IMR-90 (cell line): Measurements from ENCODE around the gene OBP2A. TPM values are rescaled to one million over a fixed set of nuclear protein-coding genes. Genes with fewer than 3 reads are reported as not detected.

ENCODE experiments used
- ATAC-seq: fragments of 200-7000 bp; cut with Tn5 transposase; 2 replicates; pipeline ENCODE4 v1.9.1; 2020; ENCODE audit warnings: low read depth, mild to moderate bottlenecking, moderate library complexity
- BruUV-seq: library from RNA; stranded (reverse); fragments of 400-500 nt; replicated peaks from 2 replicates; lab custom pipeline; 2021; lab: Mats Ljungman, UMichigan
- CTCF ChIA-PET: fragments of 300-600 bp; formaldehyde crosslinking; extraction: SDS; loops from one replicate; lab custom pipeline; 2021; ENCODE audit warnings: antibody characterized with exemption; lab: Yijun Ruan, JAX
- POLR2A ChIA-PET: fragments of 300-600 bp; sonication (Branson Sonifier 250); formaldehyde crosslinking; loops from one replicate; lab custom pipeline; 2022; ENCODE audit warnings: antibody characterized with exemption; ENCODE audit not compliant: unreplicated experiment; lab: Charles Lee
- DNase-seq: peaks from one replicate; pipeline ENCODE4 v3.0.0; 2013
- H2AFZ ChIP-seq: replicated peaks from 2 replicates; pipeline ENCODE3; 2013; ENCODE audit warnings: low read length, mild to moderate bottlenecking; ENCODE audit not compliant: poor library complexity
- H2AK5ac ChIP-seq: 2 replicates; pipeline ENCODE4 v1.6.1; 2013; ENCODE audit warnings: low read depth, low read length, inconsistent platforms
- H2AK9ac ChIP-seq: replicated peaks from 2 replicates; pipeline ENCODE3; 2013; ENCODE audit warnings: mild to moderate bottlenecking, low read depth, low read length, moderate library complexity; ENCODE audit not compliant: poor library complexity
- H2BK120ac ChIP-seq: 2 replicates; pipeline ENCODE4 v1.6.1; 2013; ENCODE audit warnings: low read depth, low read length, inconsistent platforms
- H2BK15ac ChIP-seq: 3 replicates; pipeline ENCODE4 v1.6.1; 2013; ENCODE audit warnings: low read depth, low read length, inconsistent platforms
- H2BK20ac ChIP-seq: 2 replicates; pipeline ENCODE4 v1.6.1; 2013; ENCODE audit warnings: low read depth, mild to moderate bottlenecking, inconsistent platforms, low read length, moderate library complexity
- H2BK5ac ChIP-seq: 2 replicates; pipeline ENCODE4 v1.6.1; 2013; ENCODE audit warnings: mild to moderate bottlenecking, low read depth, low read length, inconsistent platforms; ENCODE audit not compliant: poor library complexity, severe bottlenecking
- H3K14ac ChIP-seq: replicated peaks from 2 replicates; pipeline ENCODE4 v1.6.1; 2013; ENCODE audit warnings: low read depth, low read length, inconsistent platforms
- H3K18ac ChIP-seq: 2 replicates; pipeline ENCODE4 v1.6.1; 2013; ENCODE audit warnings: low read depth, low read length, control low read depth
- H3K23ac ChIP-seq: 2 replicates; pipeline ENCODE4 v1.6.1; 2013; ENCODE audit warnings: low read depth, low read length, inconsistent platforms
- H3K27ac ChIP-seq: 2 replicates; pipeline ENCODE4 v1.5.1; 2013; ENCODE audit warnings: mild to moderate bottlenecking, control low read depth, low read length; ENCODE audit not compliant: insufficient read depth
- H3K27me3 ChIP-seq: 2 replicates; pipeline ENCODE4 v1.6.1; 2013; ENCODE audit warnings: low read length; ENCODE audit not compliant: control insufficient read depth, insufficient read depth
- H3K36me3 ChIP-seq: 2 replicates; pipeline ENCODE4 v1.6.1; 2013; ENCODE audit warnings: low read length, mixed read lengths; ENCODE audit not compliant: control insufficient read depth, insufficient read depth
- H3K4ac ChIP-seq: 2 replicates; pipeline ENCODE4 v1.6.1; 2013; ENCODE audit warnings: low read depth, low read length, inconsistent platforms
- H3K4me1 ChIP-seq: 2 replicates; pipeline ENCODE4 v1.6.1; 2013; ENCODE audit warnings: low read length, mixed read lengths; ENCODE audit not compliant: control insufficient read depth, insufficient read depth
- H3K4me2 ChIP-seq: 2 replicates; pipeline ENCODE4 v1.6.1; 2013; ENCODE audit warnings: low read depth, mild to moderate bottlenecking, control low read depth, low read length, moderate library complexity
- H3K4me3 ChIP-seq: 2 replicates; pipeline ENCODE4 v1.5.1; 2013; ENCODE audit warnings: low read depth, mild to moderate bottlenecking, control low read depth, low read length, moderate library complexity; ENCODE audit not compliant: insufficient read depth
- H3K56ac ChIP-seq: 2 replicates; pipeline ENCODE4 v1.6.1; 2013; ENCODE audit warnings: low read length, inconsistent platforms; ENCODE audit not compliant: insufficient read depth; ENCODE audit errors: extremely low read depth
- H3K79me1 ChIP-seq, 2 experiments: 2 replicates each; pipeline ENCODE4 v1.6.1; 2013; ENCODE audit warnings: low read length in 2 of 2, inconsistent platforms in 1 of 2, low read depth in 1 of 2
- H3K9ac ChIP-seq: 2 replicates; pipeline ENCODE4 v1.6.1; 2013; ENCODE audit warnings: low read depth, low read length, control low read depth
- H3K9me1 ChIP-seq: 2 replicates; pipeline ENCODE4 v1.6.1; 2013; ENCODE audit warnings: low read length, inconsistent platforms; ENCODE audit not compliant: insufficient read depth
- H3K9me3 ChIP-seq: 2 replicates; pipeline ENCODE4 v1.6.1; 2013; ENCODE audit warnings: low read length; ENCODE audit not compliant: control insufficient read depth, insufficient read depth
- H4K20me1 ChIP-seq: 2 replicates; pipeline ENCODE4 v1.6.1; 2013; ENCODE audit warnings: low read length, inconsistent platforms; ENCODE audit not compliant: insufficient read depth
- H4K5ac ChIP-seq: 2 replicates; pipeline ENCODE4 v1.6.1; 2013; ENCODE audit warnings: mild to moderate bottlenecking, low read depth, low read length, control low read depth
- H4K8ac ChIP-seq, 2 experiments: 2 replicates each; pipeline ENCODE4 v1.6.1; 2013; ENCODE audit warnings: low read depth in 2 of 2, low read length in 2 of 2, control low read depth in 1 of 2, inconsistent platforms in 1 of 2
- H4K91ac ChIP-seq: 2 replicates; pipeline ENCODE4 v1.6.1; 2013; ENCODE audit warnings: low read depth, low read length, inconsistent platforms; ENCODE audit not compliant: insufficient read depth
- BHLHE40 ChIP-seq: fragments of 150-350 bp; IDR thresholded peaks from 2 replicates; pipeline ENCODE4 v1.6.1; 2016; ENCODE audit warnings: mild to moderate bottlenecking, low read depth, low read length
- CEBPB ChIP-seq: IDR thresholded peaks from 2 replicates; pipeline ENCODE4 v1.6.1; 2012; ENCODE audit warnings: low read depth, low read length, improper control_type of control experiment
- CHD1 ChIP-seq: IDR thresholded peaks from 2 replicates; pipeline ENCODE4 v1.6.1; 2012; ENCODE audit warnings: low read depth, low read length, improper control_type of control experiment
- FOS ChIP-seq: fragments of 150-350 bp; IDR thresholded peaks from 2 replicates; pipeline ENCODE4 v1.6.1; 2016; ENCODE audit warnings: low read depth, low read length
- MAFK ChIP-seq: IDR thresholded peaks from 2 replicates; pipeline ENCODE4 v1.6.1; 2012; ENCODE audit warnings: low read depth, low read length, improper control_type of control experiment
- MAZ ChIP-seq: IDR thresholded peaks from 2 replicates; pipeline ENCODE4 v1.6.1; 2012; ENCODE audit warnings: low read depth, mild to moderate bottlenecking, low read length, improper control_type of control experiment, moderate library complexity, borderline replicate concordance
- NFE2L2 ChIP-seq: fragments of 150-350 bp; IDR thresholded peaks from 2 replicates; pipeline ENCODE4 v1.6.1; 2016; ENCODE audit warnings: low read depth, mild to moderate bottlenecking, low read length
- POLR2A ChIP-seq: IDR thresholded peaks from 2 replicates; pipeline ENCODE4 v1.6.1; 2012; ENCODE audit warnings: mild to moderate bottlenecking, low read depth, low read length
- RAD21 ChIP-seq: IDR thresholded peaks from 2 replicates; pipeline ENCODE4 v1.6.1; 2012; ENCODE audit warnings: low read length, improper control_type of control experiment
- RCOR1 ChIP-seq: IDR thresholded peaks from 2 replicates; pipeline ENCODE4 v1.6.1; 2012; ENCODE audit warnings: mild to moderate bottlenecking, low read length, improper control_type of control experiment; ENCODE audit not compliant: insufficient replicate concordance
- RFX5 ChIP-seq: IDR thresholded peaks from 2 replicates; pipeline ENCODE4 v1.8.0; 2012; ENCODE audit warnings: low read depth, mild to moderate bottlenecking, low read length, moderate library complexity
- SMC3 ChIP-seq: fragments of 150-350 bp; IDR thresholded peaks from 2 replicates; pipeline ENCODE4 v1.6.1; 2016; ENCODE audit warnings: low read depth, mild to moderate bottlenecking, antibody characterized with exemption, low read length, moderate library complexity
- WGBS, 2 experiments: methylation state at CpG; one replicate each; pipeline versions ENCODE4 v1.1.5 to v1.1.7; 2013; ENCODE audit warnings: missing lambda C conversion rate in 2 of 2; ENCODE audit not compliant: insufficient read length in 1 of 2; ENCODE audit errors: extremely low coverage in 2 of 2; 5-methylcytosine and 5-hydroxymethylcytosine counted together
- dilution Hi-C: fragments of 300-500 bp; cut with HindIII; formaldehyde crosslinking; loops from one replicate; pipeline ENCODE4 v1.14.3; 2018; ENCODE audit warnings: low sequenced_read_pairs; ENCODE audit not compliant: unreplicated experiment
- in situ Hi-C: fragments of 300-500 bp; cut with MboI; formaldehyde crosslinking; loops from 3 replicates; pipeline ENCODE4 v1.14.3; 2019; ENCODE audit warnings: low sequenced_read_pairs, inconsistent platforms, mixed read lengths
- intact Hi-C: fragments of 100-400 bp; cut with micrococcal nuclease; formaldehyde crosslinking; loops from 2 replicates; pipeline ENCODE4 v1.10.0; 2022
- polyA plus RNA-seq, 3 experiments: library from polyadenylated mRNA; depleted of rRNA; stranded (reverse); fragments of >200 nt; gene quantifications; 2 replicates each; pipeline ENCODE4 v1.2.3, GENCODE V29; 2012; ENCODE audit warnings: low replicate concordance in 1 of 3
- total RNA-seq: library from RNA; depleted of rRNA; stranded (reverse); fragments of >200 nt; gene quantifications from 2 replicates; pipeline ENCODE4 v1.2.3, GENCODE V29; 2012
- TF ChIP-seq, protein P1 (sequence below): fragments of 150-350 bp; IDR thresholded peaks from 2 replicates; pipeline ENCODE4 v1.6.1; 2017; ENCODE audit warnings: mild to moderate bottlenecking, antibody characterized with exemption, low read length, low read depth
- TF ChIP-seq, protein P2 (sequence below): fragments of 150-350 bp; IDR thresholded peaks from 2 replicates; pipeline ENCODE4 v1.6.1; 2016; ENCODE audit warnings: low read depth, mild to moderate bottlenecking, low read length, moderate library complexity, borderline replicate concordance
- TF ChIP-seq, protein P3 (sequence below): conservative IDR thresholded peaks from 2 replicates; pipeline ENCODE4 v1.5.1; 2012; ENCODE audit warnings: mild to moderate bottlenecking, low read depth, low read length, improper control_type of control experiment

OBP2A gene
- total and polyA plus RNA-seq, 2 of the 4 experiments (the other 2 are of a cell fraction) = not detected

DNA sequence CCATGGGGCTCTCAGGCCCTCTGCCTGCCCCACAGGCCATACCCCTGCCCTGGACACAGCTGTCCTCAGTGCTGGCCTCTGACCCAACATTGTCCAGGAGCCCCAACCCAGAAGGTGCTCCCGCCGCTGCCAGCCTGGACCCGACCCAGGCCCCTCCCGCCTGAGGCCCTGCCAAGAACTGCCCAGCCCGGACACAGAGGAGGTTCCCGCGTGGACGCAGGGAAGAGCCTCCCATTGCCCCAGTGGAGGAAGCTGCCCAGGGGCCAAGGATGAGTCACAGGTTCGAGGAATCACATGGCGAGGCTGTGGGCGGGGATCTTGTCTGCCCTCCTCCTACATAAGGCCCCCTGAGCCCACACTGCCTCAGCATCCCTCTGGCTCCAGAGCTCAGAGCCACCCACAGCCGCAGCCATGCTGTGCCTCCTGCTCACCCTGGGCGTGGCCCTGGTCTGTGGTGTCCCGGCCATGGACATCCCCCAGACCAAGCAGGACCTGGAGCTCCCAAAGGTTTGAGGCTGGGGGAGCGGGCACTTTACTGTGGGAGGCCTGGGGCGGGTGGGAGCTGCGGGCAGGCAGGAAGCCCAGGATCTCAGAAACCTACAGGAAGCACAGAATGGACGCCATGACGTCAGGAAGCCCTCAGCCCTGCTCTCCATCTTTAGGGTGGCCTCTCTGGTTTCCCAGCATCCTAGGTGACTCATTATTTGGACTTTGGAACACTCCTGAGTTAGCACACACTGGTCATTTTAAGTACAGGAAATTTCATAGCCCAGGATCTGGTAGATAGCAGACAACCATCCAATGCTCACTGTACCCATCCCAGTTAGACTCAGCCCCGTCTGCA is 15.7 kb downstream of the OBP2A start, which contains the start of gene PAEP:
PAEP (plus strand) TSS at position 366 of the 844 bp plus-strand sequence.
- ATAC-seq (no peak), DNase-seq (no peak)
- H4K20me1 ChIP-seq = no peaks in the 10 kb centered on the region
- no peaks in the 10 kb centered on the region for H3K9me1 ChIP-seq
- no peak within 1 kb of the TSS for H2AFZ ChIP-seq
- no peak within 1 kb of the TSS for H3K4me2 ChIP-seq
- no peak within 1 kb of the TSS for H3K4me3 ChIP-seq
- ChIA-PET CTCF (no interaction called here), POLR2A (no interaction called here)
- no peaks in the 10 kb centered on the region for H3K27me3 ChIP-seq
- no TSS peak for BruUV-seq
- no peak within 1 kb of the TSS for H3K14ac ChIP-seq
- H3K18ac ChIP-seq = no peak within 1 kb of the TSS
- H2BK5ac ChIP-seq = no peak within 1 kb of the TSS
- H2BK15ac ChIP-seq = no peak within 1 kb of the TSS
- H2BK20ac ChIP-seq = no peak within 1 kb of the TSS
- H3K9me3 ChIP-seq = peaks cover 16% of the 10 kb centered on the region
- no peaks in the 10 kb centered on the region for H3K4me1 ChIP-seq
- H3K79me1 ChIP-seq = no peaks in the 10 kb centered on the region
- no peak within 1 kb of the TSS for H4K8ac ChIP-seq
- 79% methylated on average over 7 of the region's 20 CpGs; no CpG with 5 or more reads in 1 of the 2 experiments for WGBS, 2 experiments
- intact Hi-C loops (no loop called here), dilution Hi-C loops (no loop called here), in situ Hi-C loops (no loop called here)
- H2AK5ac ChIP-seq = no peak within 1 kb of the TSS
- H2AK9ac ChIP-seq = no peak within 1 kb of the TSS
- no peak within 1 kb of the TSS for H3K27ac ChIP-seq
- no peak within 1 kb of the TSS for H4K91ac ChIP-seq
- H3K56ac ChIP-seq = no peak within 1 kb of the TSS
- no peak within 1 kb of the TSS for H3K9ac ChIP-seq
- H3K36me3 ChIP-seq = no peaks in the 10 kb centered on the region
- H3K23ac ChIP-seq = no peak within 1 kb of the TSS
- no peak within 1 kb of the TSS for H3K4ac ChIP-seq
- H2BK120ac ChIP-seq = no peak within 1 kb of the TSS
- no peak within 1 kb of the TSS for H4K5ac ChIP-seq
- TF ChIP-seq FOS (no peak), RFX5 (no peak), CEBPB (no peak), NFE2L2 (no peak), POLR2A (no peak), CHD1 (no peak), MAFK (no peak), SMC3 (no peak), MAZ (no peak), BHLHE40 (no peak), RAD21 (no peak), RCOR1 (no peak)
- TF ChIP-seq, protein P1, sequence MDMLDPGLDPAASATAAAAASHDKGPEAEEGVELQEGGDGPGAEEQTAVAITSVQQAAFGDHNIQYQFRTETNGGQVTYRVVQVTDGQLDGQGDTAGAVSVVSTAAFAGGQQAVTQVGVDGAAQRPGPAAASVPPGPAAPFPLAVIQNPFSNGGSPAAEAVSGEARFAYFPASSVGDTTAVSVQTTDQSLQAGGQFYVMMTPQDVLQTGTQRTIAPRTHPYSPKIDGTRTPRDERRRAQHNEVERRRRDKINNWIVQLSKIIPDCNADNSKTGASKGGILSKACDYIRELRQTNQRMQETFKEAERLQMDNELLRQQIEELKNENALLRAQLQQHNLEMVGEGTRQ = no peak
- TF ChIP-seq, protein P2, sequence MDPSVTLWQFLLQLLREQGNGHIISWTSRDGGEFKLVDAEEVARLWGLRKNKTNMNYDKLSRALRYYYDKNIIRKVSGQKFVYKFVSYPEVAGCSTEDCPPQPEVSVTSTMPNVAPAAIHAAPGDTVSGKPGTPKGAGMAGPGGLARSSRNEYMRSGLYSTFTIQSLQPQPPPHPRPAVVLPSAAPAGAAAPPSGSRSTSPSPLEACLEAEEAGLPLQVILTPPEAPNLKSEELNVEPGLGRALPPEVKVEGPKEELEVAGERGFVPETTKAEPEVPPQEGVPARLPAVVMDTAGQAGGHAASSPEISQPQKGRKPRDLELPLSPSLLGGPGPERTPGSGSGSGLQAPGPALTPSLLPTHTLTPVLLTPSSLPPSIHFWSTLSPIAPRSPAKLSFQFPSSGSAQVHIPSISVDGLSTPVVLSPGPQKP = no peak
- TF ChIP-seq, protein P3, sequence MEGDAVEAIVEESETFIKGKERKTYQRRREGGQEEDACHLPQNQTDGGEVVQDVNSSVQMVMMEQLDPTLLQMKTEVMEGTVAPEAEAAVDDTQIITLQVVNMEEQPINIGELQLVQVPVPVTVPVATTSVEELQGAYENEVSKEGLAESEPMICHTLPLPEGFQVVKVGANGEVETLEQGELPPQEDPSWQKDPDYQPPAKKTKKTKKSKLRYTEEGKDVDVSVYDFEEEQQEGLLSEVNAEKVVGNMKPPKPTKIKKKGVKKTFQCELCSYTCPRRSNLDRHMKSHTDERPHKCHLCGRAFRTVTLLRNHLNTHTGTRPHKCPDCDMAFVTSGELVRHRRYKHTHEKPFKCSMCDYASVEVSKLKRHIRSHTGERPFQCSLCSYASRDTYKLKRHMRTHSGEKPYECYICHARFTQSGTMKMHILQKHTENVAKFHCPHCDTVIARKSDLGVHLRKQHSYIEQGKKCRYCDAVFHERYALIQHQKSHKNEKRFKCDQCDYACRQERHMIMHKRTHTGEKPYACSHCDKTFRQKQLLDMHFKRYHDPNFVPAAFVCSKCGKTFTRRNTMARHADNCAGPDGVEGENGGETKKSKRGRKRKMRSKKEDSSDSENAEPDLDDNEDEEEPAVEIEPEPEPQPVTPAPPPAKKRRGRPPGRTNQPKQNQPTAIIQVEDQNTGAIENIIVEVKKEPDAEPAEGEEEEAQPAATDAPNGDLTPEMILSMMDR = no peak
